HG03571 (cell line): ENCODE data around the gene SLMAP.

Experiments
- ATAC-seq: cut with Tn5 transposase; IDR thresholded peaks from one replicate; pipeline ENCODE4 v1.9.1; 2021; ENCODE audit not compliant: unreplicated experiment

The SLMAP gene

GRCh38 chr3:57746156-57747010, 9.7 kb upstream of the SLMAP start:
- ATAC-seq, result no peak

GRCh38 chr3:57749542-57749941, 6.6 kb upstream of the SLMAP start:
- ATAC-seq, result no peak

- no peak for ATAC-seq
Measured at GRCh38 chr3:57752307-57752706, 3.8 kb upstream of the SLMAP start.

GRCh38 chr3:57753016-57753415, 3.1 kb upstream of the SLMAP start:
- no peak for ATAC-seq

- no peak for ATAC-seq
Measured at GRCh38 chr3:57755368-57755675, 787 bp upstream of the SLMAP start.

GRCh38 chr3:57756528-57757401, 656 bp downstream of the SLMAP start:
- peak; percentile 21 for ATAC-seq

- ATAC-seq, result no peak
Measured at GRCh38 chr3:57757642-57758297, 1.7 kb downstream of the SLMAP start.

- no peak for ATAC-seq
Measured at GRCh38 chr3:57758686-57759085, 2.6 kb downstream of the SLMAP start.

- no peak for ATAC-seq
Measured at GRCh38 chr3:57764794-57765193, 8.7 kb downstream of the SLMAP start.

- no peak for ATAC-seq
Measured at GRCh38 chr3:57768595-57768994, 12.5 kb downstream of the SLMAP start.

GRCh38 chr3:57770009-57770827, 14.1 kb downstream of the SLMAP start:
- no peak for ATAC-seq

- no peak for ATAC-seq
Measured at GRCh38 chr3:57772251-57772650, 16.1 kb downstream of the SLMAP start.

- no peak for ATAC-seq
Measured at GRCh38 chr3:57777774-57778173, 21.7 kb downstream of the SLMAP start.

- ATAC-seq, result no peak
Measured at GRCh38 chr3:57778494-57778893, 22.4 kb downstream of the SLMAP start.

GRCh38 chr3:57779666-57780065, 23.6 kb downstream of the SLMAP start:
- no peak for ATAC-seq

GRCh38 chr3:57783186-57784088, 27.3 kb downstream of the SLMAP start:
- no peak for ATAC-seq

GRCh38 chr3:57784089-57784735, 28.1 kb downstream of the SLMAP start:
- ATAC-seq, result no peak

GRCh38 chr3:57785446-57785845, 29.3 kb downstream of the SLMAP start:
- no peak for ATAC-seq

- peak; percentile 70 for ATAC-seq
Measured at GRCh38 chr3:57787867-57788623, 31.9 kb downstream of the SLMAP start.
